IMR-90 (cell line): ENCODE results near the gene ZNF618. TPM values are rescaled to one million over a fixed set of nuclear protein-coding genes. Genes with fewer than 3 reads are reported as not detected.

ENCODE experiments used
- ATAC-seq: fragments of 200-7000 bp; cut with Tn5 transposase; 2 replicates; pipeline ENCODE4 v1.9.1; 2020; ENCODE audit warnings: low read depth, mild to moderate bottlenecking, moderate library complexity
- BruUV-seq: library from RNA; stranded (reverse); fragments of 400-500 nt; replicated peaks from 2 replicates; lab custom pipeline; 2021; lab: Mats Ljungman, UMichigan
- CTCF ChIA-PET: fragments of 300-600 bp; formaldehyde crosslinking; extraction: SDS; loops from one replicate; lab custom pipeline; 2021; ENCODE audit warnings: antibody characterized with exemption; lab: Yijun Ruan, JAX
- POLR2A ChIA-PET: fragments of 300-600 bp; sonication (Branson Sonifier 250); formaldehyde crosslinking; loops from one replicate; lab custom pipeline; 2022; ENCODE audit warnings: antibody characterized with exemption; ENCODE audit not compliant: unreplicated experiment; lab: Charles Lee
- DNase-seq: peaks from one replicate; pipeline ENCODE4 v3.0.0; 2013
- H2AFZ ChIP-seq: replicated peaks from 2 replicates; pipeline ENCODE3; 2013; ENCODE audit warnings: low read length, mild to moderate bottlenecking; ENCODE audit not compliant: poor library complexity
- H2AK5ac ChIP-seq: 2 replicates; pipeline ENCODE4 v1.6.1; 2013; ENCODE audit warnings: low read depth, low read length, inconsistent platforms
- H2AK9ac ChIP-seq: replicated peaks from 2 replicates; pipeline ENCODE3; 2013; ENCODE audit warnings: mild to moderate bottlenecking, low read depth, low read length, moderate library complexity; ENCODE audit not compliant: poor library complexity
- H2BK120ac ChIP-seq: 2 replicates; pipeline ENCODE4 v1.6.1; 2013; ENCODE audit warnings: low read depth, low read length, inconsistent platforms
- H2BK15ac ChIP-seq: 3 replicates; pipeline ENCODE4 v1.6.1; 2013; ENCODE audit warnings: low read depth, low read length, inconsistent platforms
- H2BK20ac ChIP-seq: 2 replicates; pipeline ENCODE4 v1.6.1; 2013; ENCODE audit warnings: low read depth, mild to moderate bottlenecking, inconsistent platforms, low read length, moderate library complexity
- H2BK5ac ChIP-seq: 2 replicates; pipeline ENCODE4 v1.6.1; 2013; ENCODE audit warnings: mild to moderate bottlenecking, low read depth, low read length, inconsistent platforms; ENCODE audit not compliant: poor library complexity, severe bottlenecking
- H3K14ac ChIP-seq: replicated peaks from 2 replicates; pipeline ENCODE4 v1.6.1; 2013; ENCODE audit warnings: low read depth, low read length, inconsistent platforms
- H3K18ac ChIP-seq: 2 replicates; pipeline ENCODE4 v1.6.1; 2013; ENCODE audit warnings: low read depth, low read length, control low read depth
- H3K23ac ChIP-seq: 2 replicates; pipeline ENCODE4 v1.6.1; 2013; ENCODE audit warnings: low read depth, low read length, inconsistent platforms
- H3K27ac ChIP-seq: 2 replicates; pipeline ENCODE4 v1.5.1; 2013; ENCODE audit warnings: mild to moderate bottlenecking, control low read depth, low read length; ENCODE audit not compliant: insufficient read depth
- H3K27me3 ChIP-seq: 2 replicates; pipeline ENCODE4 v1.6.1; 2013; ENCODE audit warnings: low read length; ENCODE audit not compliant: control insufficient read depth, insufficient read depth
- H3K36me3 ChIP-seq: 2 replicates; pipeline ENCODE4 v1.6.1; 2013; ENCODE audit warnings: low read length, mixed read lengths; ENCODE audit not compliant: control insufficient read depth, insufficient read depth
- H3K4ac ChIP-seq: 2 replicates; pipeline ENCODE4 v1.6.1; 2013; ENCODE audit warnings: low read depth, low read length, inconsistent platforms
- H3K4me1 ChIP-seq: 2 replicates; pipeline ENCODE4 v1.6.1; 2013; ENCODE audit warnings: low read length, mixed read lengths; ENCODE audit not compliant: control insufficient read depth, insufficient read depth
- H3K4me2 ChIP-seq: 2 replicates; pipeline ENCODE4 v1.6.1; 2013; ENCODE audit warnings: low read depth, mild to moderate bottlenecking, control low read depth, low read length, moderate library complexity
- H3K4me3 ChIP-seq: 2 replicates; pipeline ENCODE4 v1.5.1; 2013; ENCODE audit warnings: low read depth, mild to moderate bottlenecking, control low read depth, low read length, moderate library complexity; ENCODE audit not compliant: insufficient read depth
- H3K56ac ChIP-seq: 2 replicates; pipeline ENCODE4 v1.6.1; 2013; ENCODE audit warnings: low read length, inconsistent platforms; ENCODE audit not compliant: insufficient read depth; ENCODE audit errors: extremely low read depth
- H3K79me1 ChIP-seq, 2 experiments: 2 replicates each; pipeline ENCODE4 v1.6.1; 2013; ENCODE audit warnings: low read length in 2 of 2, inconsistent platforms in 1 of 2, low read depth in 1 of 2
- H3K9ac ChIP-seq: 2 replicates; pipeline ENCODE4 v1.6.1; 2013; ENCODE audit warnings: low read depth, low read length, control low read depth
- H3K9me1 ChIP-seq: 2 replicates; pipeline ENCODE4 v1.6.1; 2013; ENCODE audit warnings: low read length, inconsistent platforms; ENCODE audit not compliant: insufficient read depth
- H3K9me3 ChIP-seq: 2 replicates; pipeline ENCODE4 v1.6.1; 2013; ENCODE audit warnings: low read length; ENCODE audit not compliant: control insufficient read depth, insufficient read depth
- H4K20me1 ChIP-seq: 2 replicates; pipeline ENCODE4 v1.6.1; 2013; ENCODE audit warnings: low read length, inconsistent platforms; ENCODE audit not compliant: insufficient read depth
- H4K5ac ChIP-seq: 2 replicates; pipeline ENCODE4 v1.6.1; 2013; ENCODE audit warnings: mild to moderate bottlenecking, low read depth, low read length, control low read depth
- H4K8ac ChIP-seq, 2 experiments: 2 replicates each; pipeline ENCODE4 v1.6.1; 2013; ENCODE audit warnings: low read depth in 2 of 2, low read length in 2 of 2, control low read depth in 1 of 2, inconsistent platforms in 1 of 2
- H4K91ac ChIP-seq: 2 replicates; pipeline ENCODE4 v1.6.1; 2013; ENCODE audit warnings: low read depth, low read length, inconsistent platforms; ENCODE audit not compliant: insufficient read depth
- FOS ChIP-seq: fragments of 150-350 bp; IDR thresholded peaks from 2 replicates; pipeline ENCODE4 v1.6.1; 2016; ENCODE audit warnings: low read depth, low read length
- MAZ ChIP-seq: IDR thresholded peaks from 2 replicates; pipeline ENCODE4 v1.6.1; 2012; ENCODE audit warnings: low read depth, mild to moderate bottlenecking, low read length, improper control_type of control experiment, moderate library complexity, borderline replicate concordance
- MXI1 ChIP-seq: IDR thresholded peaks from 2 replicates; pipeline ENCODE4 v1.6.1; 2012; ENCODE audit warnings: low read depth, mild to moderate bottlenecking, low read length, moderate library complexity, borderline replicate concordance
- NFE2L2 ChIP-seq: fragments of 150-350 bp; IDR thresholded peaks from 2 replicates; pipeline ENCODE4 v1.6.1; 2016; ENCODE audit warnings: low read depth, mild to moderate bottlenecking, low read length
- POLR2A ChIP-seq: IDR thresholded peaks from 2 replicates; pipeline ENCODE4 v1.6.1; 2012; ENCODE audit warnings: mild to moderate bottlenecking, low read depth, low read length
- RCOR1 ChIP-seq: IDR thresholded peaks from 2 replicates; pipeline ENCODE4 v1.6.1; 2012; ENCODE audit warnings: mild to moderate bottlenecking, low read length, improper control_type of control experiment; ENCODE audit not compliant: insufficient replicate concordance
- SMC3 ChIP-seq: fragments of 150-350 bp; IDR thresholded peaks from 2 replicates; pipeline ENCODE4 v1.6.1; 2016; ENCODE audit warnings: low read depth, mild to moderate bottlenecking, antibody characterized with exemption, low read length, moderate library complexity
- WGBS, 2 experiments: methylation state at CpG; one replicate each; pipeline versions ENCODE4 v1.1.5 to v1.1.7; 2013; ENCODE audit warnings: missing lambda C conversion rate in 2 of 2; ENCODE audit not compliant: insufficient read length in 1 of 2; ENCODE audit errors: extremely low coverage in 2 of 2; 5-methylcytosine and 5-hydroxymethylcytosine counted together
- dilution Hi-C: fragments of 300-500 bp; cut with HindIII; formaldehyde crosslinking; loops from one replicate; pipeline ENCODE4 v1.14.3; 2018; ENCODE audit warnings: low sequenced_read_pairs; ENCODE audit not compliant: unreplicated experiment
- in situ Hi-C: fragments of 300-500 bp; cut with MboI; formaldehyde crosslinking; loops from 3 replicates; pipeline ENCODE4 v1.14.3; 2019; ENCODE audit warnings: low sequenced_read_pairs, inconsistent platforms, mixed read lengths
- intact Hi-C: fragments of 100-400 bp; cut with micrococcal nuclease; formaldehyde crosslinking; loops from 2 replicates; pipeline ENCODE4 v1.10.0; 2022
- polyA plus RNA-seq, 3 experiments: library from polyadenylated mRNA; depleted of rRNA; stranded (reverse); fragments of >200 nt; gene quantifications; 2 replicates each; pipeline ENCODE4 v1.2.3, GENCODE V29; 2012; ENCODE audit warnings: low replicate concordance in 1 of 3
- total RNA-seq: library from RNA; depleted of rRNA; stranded (reverse); fragments of >200 nt; gene quantifications from 2 replicates; pipeline ENCODE4 v1.2.3, GENCODE V29; 2012

Gene ZNF618
- total and polyA plus RNA-seq, 2 of the 4 experiments (the other 2 are of a cell fraction): 8.2 to 9.4 TPM

DNA sequence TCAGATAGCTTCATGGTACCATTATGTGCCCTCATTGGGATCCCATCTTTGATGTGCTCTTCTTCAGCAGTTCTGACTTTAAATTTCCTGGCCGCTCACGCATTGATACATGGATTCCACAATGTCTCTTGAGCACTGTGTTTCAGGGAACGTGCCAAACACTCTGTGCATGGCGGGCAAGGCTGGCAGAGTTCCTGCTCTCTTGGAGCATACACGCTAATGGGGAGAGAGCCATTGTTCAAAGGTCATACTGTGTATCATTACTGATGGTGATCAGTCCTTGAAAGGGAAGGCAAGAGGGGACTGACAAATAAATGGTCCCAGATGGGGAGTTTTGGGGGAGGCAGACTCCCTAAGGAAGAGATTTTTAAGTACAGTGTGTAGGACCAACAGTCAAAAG is 149.7 kb downstream of the ZNF618 start:
- no peak overlapping the region for H3K23ac ChIP-seq
- H3K36me3 ChIP-seq: peaks cover 42% of the 10 kb centered on the region
- dilution Hi-C loops: no loop called here
- no peak overlapping the region for H3K4me2 ChIP-seq
- no peak overlapping the region for H3K14ac ChIP-seq
- ChIA-PET POLR2A (no interaction called here), CTCF (no interaction called here)
- H2BK15ac ChIP-seq: no peak overlapping the region
- no peaks in the 10 kb centered on the region for H3K27me3 ChIP-seq
- H2BK120ac ChIP-seq: no peak overlapping the region
- no peak overlapping the region for H2BK20ac ChIP-seq
- no peak overlapping the region for H3K18ac ChIP-seq
- no peaks in the 10 kb centered on the region; the same call in 1 of the 2 replicates for H4K20me1 ChIP-seq
- no peak overlapping the region for H2AFZ ChIP-seq
- H4K8ac ChIP-seq: no peak overlapping the region
- BruUV-seq: no TSS peak
- peaks cover 0 to 7% of the 10 kb centered on the region in 2 experiments; a peak in 3 of 4 replicates for H3K79me1 ChIP-seq
- H4K91ac ChIP-seq: no peak overlapping the region
- no peak overlapping the region for H4K5ac ChIP-seq
- H3K27ac ChIP-seq: no peak overlapping the region
- H3K4me1 ChIP-seq: no peaks in the 10 kb centered on the region
- H2AK9ac ChIP-seq: no peak overlapping the region
- H3K4ac ChIP-seq: no peak overlapping the region
- intact Hi-C loops: no loop called here
- no peak for ATAC-seq
- H3K9ac ChIP-seq: no peak overlapping the region
- H3K56ac ChIP-seq: no peak overlapping the region
- 100% methylated on average over 5 of the region's 5 CpGs; no CpG with 5 or more reads in 1 of the 2 experiments for WGBS, 2 experiments
- no peak overlapping the region for H2BK5ac ChIP-seq
- no peak for DNase-seq
- peaks cover 8% of the 10 kb centered on the region for H3K9me3 ChIP-seq
- no peak overlapping the region for H3K4me3 ChIP-seq
- in situ Hi-C loops: no loop called here
- no peak for TF ChIP-seq MAZ
- no peak for TF ChIP-seq NFE2L2
- TF ChIP-seq SMC3: no peak
- no peak for TF ChIP-seq MXI1
- TF ChIP-seq FOS: no peak
- no peak for TF ChIP-seq RCOR1
- TF ChIP-seq POLR2A: no peak
- peaks cover 7% of the 10 kb centered on the region for H3K9me1 ChIP-seq
- H2AK5ac ChIP-seq: no peak overlapping the region
